RWPE2 (cell line): ENCODE results near the gene BANK1.

Source experiments
- ATAC-seq: fragments of 200-7000 bp; cut with Tn5 transposase; 3 replicates; pipeline ENCODE4 v1.9.1; 2021; ENCODE audit warnings: low read depth
- DNase-seq: peaks from one replicate; pipeline ENCODE4 v3.0.0-alpha.2; 2020; ENCODE audit warnings: low spot score
- H3K27ac ChIP-seq: fragments of 450-650 bp; 2 replicates; pipeline ENCODE4 v1.5.1; 2017; ENCODE audit warnings: mild to moderate bottlenecking; ENCODE audit not compliant: poor library complexity, severe bottlenecking
- H3K27me3 ChIP-seq: fragments of 250-450 bp; sonication (Bioruptor Pico); 2 replicates; pipeline ENCODE4 v1.5.1; 2021; ENCODE audit warnings: mild to moderate bottlenecking, moderate library complexity; ENCODE audit not compliant: insufficient read depth, poor library complexity, severe bottlenecking
- H3K36me3 ChIP-seq: fragments of 250-450 bp; sonication (Bioruptor Pico); 2 replicates; pipeline ENCODE4 v1.5.1; 2020; ENCODE audit warnings: low read depth, mild to moderate bottlenecking, moderate library complexity
- H3K4me1 ChIP-seq: fragments of 250-450 bp; sonication (Bioruptor Pico); 2 replicates; pipeline ENCODE4 v1.5.1; 2021; ENCODE audit warnings: mild to moderate bottlenecking, moderate library complexity; ENCODE audit not compliant: insufficient read depth, poor library complexity, severe bottlenecking
- H3K4me3 ChIP-seq: fragments of 250-450 bp; sonication (Bioruptor Pico); 2 replicates; pipeline ENCODE4 v1.5.1; 2021; ENCODE audit warnings: mild to moderate bottlenecking, moderate library complexity; ENCODE audit not compliant: severe bottlenecking
- H3K9me3 ChIP-seq: fragments of 250-450 bp; sonication (Bioruptor Pico); 2 replicates; pipeline ENCODE4 v1.5.1; 2021; ENCODE audit warnings: mild to moderate bottlenecking, moderate library complexity; ENCODE audit not compliant: severe bottlenecking
- TF ChIP-seq, protein P1 (sequence below): fragments of 450-650 bp; IDR thresholded peaks from one replicate; pipeline ENCODE4 v1.5.1; 2017; ENCODE audit warnings: mild to moderate bottlenecking, moderate library complexity; ENCODE audit not compliant: poor library complexity, severe bottlenecking

BANK1 gene

DNA sequence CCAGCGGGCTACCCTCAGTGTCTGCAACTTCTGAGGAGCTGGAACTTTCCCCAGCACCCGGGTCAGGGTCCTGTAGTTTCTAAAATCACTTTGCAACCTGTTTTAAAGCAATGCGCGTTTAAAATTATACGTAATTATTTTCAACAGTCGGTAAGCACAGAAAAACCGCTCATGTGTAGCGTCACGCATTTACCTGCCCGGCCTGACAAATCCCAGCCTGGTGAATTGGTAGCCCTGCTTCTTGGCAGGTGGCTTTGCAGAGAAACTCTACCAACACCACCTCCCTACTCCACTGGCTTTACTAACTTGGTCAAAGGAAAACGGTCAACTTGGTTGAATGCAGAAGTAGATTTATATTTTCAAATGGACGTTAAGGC is 640 bp downstream of the BANK1 start:
- H3K4me1 ChIP-seq = peaks cover 11% of the 10 kb centered on the region
- H3K27me3 ChIP-seq = peaks cover 3% of the 10 kb centered on the region
- H3K9me3 ChIP-seq = no peaks in the 10 kb centered on the region
- peak; percentile 17; the same call in 2 of the 3 replicates for ATAC-seq
- no peaks in the 10 kb centered on the region for H3K36me3 ChIP-seq
- TF ChIP-seq, protein P1, sequence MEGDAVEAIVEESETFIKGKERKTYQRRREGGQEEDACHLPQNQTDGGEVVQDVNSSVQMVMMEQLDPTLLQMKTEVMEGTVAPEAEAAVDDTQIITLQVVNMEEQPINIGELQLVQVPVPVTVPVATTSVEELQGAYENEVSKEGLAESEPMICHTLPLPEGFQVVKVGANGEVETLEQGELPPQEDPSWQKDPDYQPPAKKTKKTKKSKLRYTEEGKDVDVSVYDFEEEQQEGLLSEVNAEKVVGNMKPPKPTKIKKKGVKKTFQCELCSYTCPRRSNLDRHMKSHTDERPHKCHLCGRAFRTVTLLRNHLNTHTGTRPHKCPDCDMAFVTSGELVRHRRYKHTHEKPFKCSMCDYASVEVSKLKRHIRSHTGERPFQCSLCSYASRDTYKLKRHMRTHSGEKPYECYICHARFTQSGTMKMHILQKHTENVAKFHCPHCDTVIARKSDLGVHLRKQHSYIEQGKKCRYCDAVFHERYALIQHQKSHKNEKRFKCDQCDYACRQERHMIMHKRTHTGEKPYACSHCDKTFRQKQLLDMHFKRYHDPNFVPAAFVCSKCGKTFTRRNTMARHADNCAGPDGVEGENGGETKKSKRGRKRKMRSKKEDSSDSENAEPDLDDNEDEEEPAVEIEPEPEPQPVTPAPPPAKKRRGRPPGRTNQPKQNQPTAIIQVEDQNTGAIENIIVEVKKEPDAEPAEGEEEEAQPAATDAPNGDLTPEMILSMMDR = no peak
- no peak for DNase-seq
- peak overlapping the region; percentile 30 for H3K4me3 ChIP-seq
- no peak overlapping the region for H3K27ac ChIP-seq

- Histone ChIP-seq H3K36me3 (no peaks in the 10 kb centered on the region), H3K9me3 (no peaks in the 10 kb centered on the region), H3K4me1 (peaks cover 11% of the 10 kb centered on the region), H3K4me3 (no peak overlapping the region), H3K27ac (no peak overlapping the region), H3K27me3 (peaks cover 3% of the 10 kb centered on the region)
- TF ChIP-seq, protein P1 = no peak
- DNase-seq (no peak), ATAC-seq (no peak)
These were observed 1.6 kb downstream of the BANK1 start for GRCh38 chr4:101792056-101792590.

DNA sequence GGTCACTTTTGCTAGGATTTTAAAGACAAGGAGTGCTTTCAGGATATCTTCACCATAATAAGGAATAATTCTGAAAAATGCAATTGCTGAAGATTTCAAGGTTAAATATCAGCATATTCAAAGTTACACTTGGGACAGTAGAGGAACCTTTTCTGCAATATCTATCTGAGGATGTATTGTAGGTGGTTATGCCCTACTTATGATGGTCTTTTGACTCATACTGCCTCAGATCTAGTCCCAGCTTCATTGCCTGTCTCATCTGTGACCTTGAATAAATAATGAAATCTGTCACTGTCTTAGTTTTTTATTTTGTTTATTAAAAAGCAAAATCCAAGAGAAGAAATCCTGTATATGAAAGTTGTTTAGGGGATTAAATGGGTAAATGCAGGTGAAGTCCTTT is 2.9 kb downstream of the BANK1 start:
- Histone ChIP-seq H3K4me1 (peaks cover 11% of the 10 kb centered on the region), H3K36me3 (no peaks in the 10 kb centered on the region), H3K27ac (no peak overlapping the region), H3K27me3 (peaks cover 3% of the 10 kb centered on the region), H3K9me3 (no peaks in the 10 kb centered on the region), H3K4me3 (no peak overlapping the region)
- DNase-seq (no peak), ATAC-seq (no peak)
- TF ChIP-seq, protein P1 = no peak

DNA sequence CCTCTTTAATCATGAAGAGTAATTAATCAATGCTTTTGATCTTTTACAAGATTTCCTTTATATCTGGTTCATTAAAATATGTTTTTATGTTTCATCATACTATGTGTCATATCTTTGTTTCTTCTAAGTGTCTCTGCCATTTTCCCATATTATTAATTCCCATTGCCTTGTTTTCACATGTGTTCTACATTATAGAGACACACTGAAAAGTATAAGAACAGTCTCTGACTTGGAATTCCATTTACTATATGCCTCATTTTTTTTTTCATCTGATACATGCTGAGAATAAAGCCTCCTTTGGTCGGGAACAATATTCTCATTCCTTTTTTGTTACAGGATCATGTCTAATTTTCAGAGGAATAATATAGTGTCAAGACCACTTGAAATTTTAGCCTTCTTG is 4.3 kb downstream of the BANK1 start:
- no peaks in the 10 kb centered on the region for H3K36me3 ChIP-seq
- no peak overlapping the region for H3K27ac ChIP-seq
- H3K9me3 ChIP-seq = no peaks in the 10 kb centered on the region
- H3K4me1 ChIP-seq = peaks cover 9% of the 10 kb centered on the region
- H3K27me3 ChIP-seq = peaks cover 3% of the 10 kb centered on the region
- no peak for ATAC-seq
- no peak for DNase-seq
- no peak overlapping the region for H3K4me3 ChIP-seq
- TF ChIP-seq, protein P1 = no peak

DNA sequence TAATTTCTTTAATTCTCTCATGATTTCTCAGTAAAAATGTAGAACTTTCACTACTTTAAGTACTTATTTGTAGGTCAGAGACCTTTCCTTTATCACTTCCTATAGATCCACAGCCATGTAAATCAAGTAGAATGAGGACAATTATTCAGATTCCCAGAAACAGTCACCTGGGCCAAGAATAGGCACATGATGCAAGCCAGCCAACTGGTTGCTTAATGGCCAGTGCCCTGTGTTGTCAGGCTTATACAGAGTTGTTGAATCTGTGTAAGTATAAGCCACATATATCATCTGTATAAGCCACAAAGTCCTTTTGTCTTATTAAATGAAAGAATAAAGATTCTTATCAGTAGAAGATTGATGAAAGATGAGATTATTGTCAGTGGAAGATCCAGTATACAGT is 5.2 kb downstream of the BANK1 start:
- no peak for DNase-seq
- H3K9me3 ChIP-seq = no peaks in the 10 kb centered on the region
- no peaks in the 10 kb centered on the region for H3K36me3 ChIP-seq
- ATAC-seq = no peak
- peaks cover 3% of the 10 kb centered on the region for H3K27me3 ChIP-seq
- H3K4me3 ChIP-seq = no peak overlapping the region
- TF ChIP-seq, protein P1 = no peak
- H3K4me1 ChIP-seq = peaks cover 5% of the 10 kb centered on the region
- H3K27ac ChIP-seq = no peak overlapping the region
